HEK293T (cell line): ENCODE results near the gene ARID3A.

Source experiments
- BHLHE40 ChIP-seq: fragments of 450-650 bp; IDR thresholded peaks from 2 replicates; pipeline ENCODE4 v1.6.1; 2016; ENCODE audit warnings: mild to moderate bottlenecking, moderate library complexity, borderline replicate concordance
- FOXA1 ChIP-seq: fragments of 450-650 bp; IDR thresholded peaks from 2 replicates; pipeline ENCODE4 v1.6.1; 2016; ENCODE audit warnings: mild to moderate bottlenecking
- FOXK2 ChIP-seq: fragments of 450-650 bp; IDR thresholded peaks from 2 replicates; pipeline ENCODE4 v1.6.1; 2016; ENCODE audit warnings: mild to moderate bottlenecking
- FOXM1 ChIP-seq: fragments of 450-650 bp; IDR thresholded peaks from 2 replicates; pipeline ENCODE4 v1.6.1; 2017; ENCODE audit warnings: mild to moderate bottlenecking, borderline replicate concordance
- SP1 ChIP-seq: fragments of 450-650 bp; IDR thresholded peaks from 2 replicates; pipeline ENCODE4 v1.6.1; 2017
- TARDBP ChIP-seq: fragments of 450-650 bp; IDR thresholded peaks from 2 replicates; pipeline ENCODE4 v1.6.1; 2016
- TF ChIP-seq, protein P1 (sequence below): fragments of 450-650 bp; IDR thresholded peaks from 2 replicates; pipeline ENCODE4 v1.6.1; 2016

GRCh38 chr19:1018393-1018792, 92.6 kb downstream of the ARID3A start:
- no peak for TF ChIP-seq FOXA1
- no peak for TF ChIP-seq BHLHE40
- TF ChIP-seq SP1 = no peak
- TF ChIP-seq, protein P1, sequence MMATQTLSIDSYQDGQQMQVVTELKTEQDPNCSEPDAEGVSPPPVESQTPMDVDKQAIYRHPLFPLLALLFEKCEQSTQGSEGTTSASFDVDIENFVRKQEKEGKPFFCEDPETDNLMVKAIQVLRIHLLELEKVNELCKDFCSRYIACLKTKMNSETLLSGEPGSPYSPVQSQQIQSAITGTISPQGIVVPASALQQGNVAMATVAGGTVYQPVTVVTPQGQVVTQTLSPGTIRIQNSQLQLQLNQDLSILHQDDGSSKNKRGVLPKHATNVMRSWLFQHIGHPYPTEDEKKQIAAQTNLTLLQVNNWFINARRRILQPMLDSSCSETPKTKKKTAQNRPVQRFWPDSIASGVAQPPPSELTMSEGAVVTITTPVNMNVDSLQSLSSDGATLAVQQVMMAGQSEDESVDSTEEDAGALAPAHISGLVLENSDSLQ = no peak
- TF ChIP-seq FOXK2 = no peak
- no peak for TF ChIP-seq FOXM1
- TF ChIP-seq TARDBP = no peak
